Measurements from ENCODE around the gene ANKRD28.

DNA sequence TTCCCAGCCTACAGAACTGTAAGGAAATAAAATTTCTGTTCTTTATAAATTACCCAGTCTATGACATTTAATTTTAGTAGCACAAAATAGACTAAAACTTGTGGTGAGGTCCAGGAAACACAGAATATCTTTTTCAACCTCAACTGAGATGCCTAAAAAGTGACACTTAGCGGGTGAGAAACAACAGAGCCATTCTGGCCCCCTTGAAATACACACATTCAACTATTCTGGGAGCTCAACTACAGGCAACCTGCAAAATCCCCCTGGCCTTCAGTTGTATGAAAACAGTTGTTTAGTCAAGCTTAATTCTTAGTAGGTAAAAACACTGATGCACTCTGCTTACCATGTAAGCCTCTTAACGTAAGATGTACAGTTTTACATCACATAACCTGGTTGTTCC is 66.8 kb downstream of the ANKRD28 start:
- TF ChIP-seq ZGPAT (CRISPR knock-in tag; IDR thresholded peaks at IDR 0.05) (no peak), ZNF251 (CRISPR knock-in tag; IDR thresholded peaks at IDR 0.05) (no peak), CREM (IDR thresholded peaks at IDR 0.05) (no peak), CREM (CRISPR knock-in tag; IDR thresholded peaks at IDR 0.05) (no peak), GTF2F1 (IDR thresholded peaks at IDR 0.05; ENCODE audit: low read length) (no peak), SYNCRIP (IDR thresholded peaks at IDR 0.05; ENCODE audit: insufficient read depth, low read depth, low read length) (no peak)
- TF ChIP-seq, protein P1, sequence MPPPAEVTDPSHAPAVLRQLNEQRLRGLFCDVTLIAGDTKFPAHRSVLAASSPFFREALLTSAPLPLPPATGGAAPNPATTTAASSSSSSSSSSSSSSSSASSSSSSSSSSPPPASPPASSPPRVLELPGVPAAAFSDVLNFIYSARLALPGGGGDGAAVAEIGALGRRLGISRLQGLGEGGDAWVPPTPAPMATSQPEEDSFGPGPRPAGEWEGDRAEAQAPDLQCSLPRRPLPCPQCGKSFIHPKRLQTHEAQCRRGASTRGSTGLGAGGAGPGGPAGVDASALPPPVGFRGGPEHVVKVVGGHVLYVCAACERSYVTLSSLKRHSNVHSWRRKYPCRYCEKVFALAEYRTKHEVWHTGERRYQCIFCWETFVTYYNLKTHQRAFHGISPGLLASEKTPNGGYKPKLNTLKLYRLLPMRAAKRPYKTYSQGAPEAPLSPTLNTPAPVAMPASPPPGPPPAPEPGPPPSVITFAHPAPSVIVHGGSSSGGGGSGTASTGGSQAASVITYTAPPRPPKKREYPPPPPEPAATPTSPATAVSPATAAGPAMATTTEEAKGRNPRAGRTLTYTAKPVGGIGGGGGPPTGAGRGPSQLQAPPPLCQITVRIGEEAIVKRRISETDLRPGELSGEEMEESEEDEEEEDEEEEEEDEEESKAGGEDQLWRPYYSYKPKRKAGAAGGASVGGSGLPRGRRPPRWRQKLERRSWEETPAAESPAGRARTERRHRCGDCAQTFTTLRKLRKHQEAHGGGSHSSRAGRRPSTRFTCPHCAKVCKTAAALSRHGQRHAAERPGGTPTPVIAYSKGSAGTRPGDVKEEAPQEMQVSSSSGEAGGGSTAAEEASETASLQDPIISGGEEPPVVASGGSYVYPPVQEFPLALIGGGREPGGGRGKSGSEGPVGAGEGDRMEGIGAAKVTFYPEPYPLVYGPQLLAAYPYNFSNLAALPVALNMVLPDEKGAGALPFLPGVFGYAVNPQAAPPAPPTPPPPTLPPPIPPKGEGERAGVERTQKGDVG (CRISPR knock-in tag; IDR thresholded peaks at IDR 0.05; ENCODE audit: borderline replicate concordance) = no peak

Measured in HepG2 (cell line).